GM12878 (cell line): ENCODE data around the gene COL20A1. TPM values are rescaled to one million over a fixed set of nuclear protein-coding genes. Genes with fewer than 3 reads are reported as not detected.
A peak's percentile ranks its signal among the peaks of the same experiment; 100 is the strongest.

ENCODE experiments used
- ATAC-seq: fragments of 200-7000 bp; cut with Tn5 transposase; 3 replicates; pipeline ENCODE4 v1.9.1; 2020; ENCODE audit warnings: mild to moderate bottlenecking, moderate library complexity
- BruUV-seq: library from RNA; stranded (reverse); fragments of 400-500 nt; replicated peaks from 2 replicates; lab custom pipeline; 2021; lab: Mats Ljungman, UMichigan
- CTCF ChIA-PET: fragments of 300-600 bp; sonication (Branson Sonifier 250); formaldehyde crosslinking; extraction: SDS; loops from one replicate; lab custom pipeline; 2021; ENCODE audit warnings: inconsistent platforms; lab: Yijun Ruan, JAX
- POLR2A ChIA-PET: fragments of 350-600 bp; formaldehyde crosslinking; extraction: SDS; loops from one replicate; lab custom pipeline; 2021; ENCODE audit warnings: inconsistent platforms; lab: Charles Lee
- RAD21 ChIA-PET: fragments of 300-600 bp; sonication (Branson Sonifier 250); formaldehyde crosslinking; loops from one replicate; lab custom pipeline; 2023; ENCODE audit warnings: antibody characterized with exemption; ENCODE audit not compliant: unreplicated experiment; lab: Charles Lee
- SMC1A ChIA-PET: fragments of 300-600 bp; sonication (Branson Sonifier 250); formaldehyde crosslinking; loops from one replicate; lab custom pipeline; 2023; ENCODE audit not compliant: unreplicated experiment, uncharacterized antibody; lab: Charles Lee
- DNase-seq: peaks from one replicate; pipeline ENCODE4 v3.0.0-alpha.2; 2011; ENCODE audit warnings: low read depth, low spot score
- FAIRE-seq: peaks from 3 replicates; lab custom pipeline; 2011; peaks lifted over from hg19 to GRCh38; lab: Jason Lieb, UNC
- H2AFZ ChIP-seq: 2 replicates; pipeline ENCODE4 v1.6.0; 2011; ENCODE audit warnings: low read depth, low read length, control low read depth; ENCODE audit not compliant: control insufficient read depth
- H3K27ac ChIP-seq: 2 replicates; pipeline ENCODE4 v1.5.1; 2011; ENCODE audit warnings: control low read depth; ENCODE audit not compliant: control insufficient read depth, insufficient read depth
- H3K27me3 ChIP-seq, 2 experiments: replicated peaks in 1 of 2; 2 replicates each; pipeline versions ENCODE4 v1.6.0 to v1.6.1; 2011; ENCODE audit warnings: low read length in 1 of 2; ENCODE audit not compliant: control insufficient read depth in 2 of 2, insufficient read depth in 2 of 2
- H3K36me3 ChIP-seq, 2 experiments: 2 replicates each; pipeline ENCODE4 v1.5.1; 2011; ENCODE audit warnings: low read length in 1 of 2; ENCODE audit not compliant: control insufficient read depth in 2 of 2, insufficient read depth in 2 of 2
- H3K4me1 ChIP-seq: 2 replicates; pipeline ENCODE4 v1.6.1; 2011; ENCODE audit warnings: mild to moderate bottlenecking, low read length, moderate library complexity, mixed read lengths; ENCODE audit not compliant: control insufficient read depth, insufficient read depth
- H3K4me2 ChIP-seq: 2 replicates; pipeline ENCODE4 v1.6.0; 2011; ENCODE audit warnings: control low read depth; ENCODE audit not compliant: control insufficient read depth, insufficient read depth
- H3K4me3 ChIP-seq: fragments of 200-600 bp; sonication (generic); 2 replicates; pipeline ENCODE4 v1.5.1; 2016
- H3K79me2 ChIP-seq: 2 replicates; pipeline ENCODE4 v1.6.0; 2011; ENCODE audit warnings: low read length; ENCODE audit not compliant: control insufficient read depth, insufficient read depth
- H3K9ac ChIP-seq: 2 replicates; pipeline ENCODE4 v1.8.0; 2011; ENCODE audit warnings: low read length, control low read depth, mixed read lengths; ENCODE audit not compliant: control insufficient read depth, insufficient read depth
- H3K9me3 ChIP-seq: replicated peaks from 3 replicates; pipeline ENCODE4 v1.5.1; 2011; ENCODE audit warnings: mild to moderate bottlenecking, low read length; ENCODE audit not compliant: control insufficient read depth, insufficient read depth
- H4K20me1 ChIP-seq: 2 replicates; pipeline ENCODE4 v1.6.0; 2011; ENCODE audit not compliant: control insufficient read depth, insufficient read depth
- BCL3 ChIP-seq: IDR thresholded peaks from 2 replicates; pipeline ENCODE4 v1.6.1; 2011; ENCODE audit warnings: borderline replicate concordance, low read depth, mild to moderate bottlenecking, moderate library complexity, low read length; ENCODE audit not compliant: insufficient read depth, poor library complexity, severe bottlenecking
- PBX3 ChIP-seq: IDR thresholded peaks from 2 replicates; pipeline ENCODE4 v1.6.1; 2011; ENCODE audit warnings: mild to moderate bottlenecking, low read depth, low read length, moderate library complexity; ENCODE audit not compliant: insufficient replicate concordance
- SMAD5 ChIP-seq: IDR thresholded peaks from 2 replicates; pipeline ENCODE4 v1.6.1; 2016; ENCODE audit warnings: antibody characterized with exemption, low read depth
- TCF3 ChIP-seq: IDR thresholded peaks from 2 replicates; pipeline ENCODE4 v1.6.1; 2012; ENCODE audit warnings: low read depth, mild to moderate bottlenecking, low read length, borderline replicate concordance; ENCODE audit not compliant: insufficient read depth
- TCF7 ChIP-seq: IDR thresholded peaks from 2 replicates; pipeline ENCODE4 v1.6.1; 2014; ENCODE audit warnings: antibody characterized with exemption, borderline replicate concordance
- WGBS: methylation state at CpG from one replicate; pipeline ENCODE4 v1.1.6; 2016; ENCODE audit warnings: low lambda C conversion rate; ENCODE audit not compliant: insufficient replicate concordance, insufficient coverage; ENCODE audit errors: missing lambda C conversion rate; 5-methylcytosine and 5-hydroxymethylcytosine counted together
- in situ Hi-C: fragments of 300-500 bp; cut with MboI; formaldehyde crosslinking; loops from 9 replicates; pipeline ENCODE4 v1.14.3; 2018; ENCODE audit warnings: mixed read lengths
- intact Hi-C: fragments of 100-400 bp; cut with micrococcal nuclease; formaldehyde crosslinking; loops from one replicate; pipeline ENCODE4 v1.14.2; 2022; ENCODE audit not compliant: unreplicated experiment
- polyA plus RNA-seq, 11 experiments: library from polyadenylated mRNA; depleted of rRNA in 4 of 11; unstranded in 6 of 11; stranded (reverse) in 5 of 11; fragments of >200 nt; fragmentation: Nextera tagmentation in 4 of 11; fragmentation: Illumina TruSeq in 1 of 11; extraction: Ambion mirVana in 4 of 11; extraction: Trizol in 1 of 11; gene quantifications; 1 replicate in 1 of 11; 2 replicates in 10 of 11; pipeline versions ENCODE4 v1.2.1 to v1.2.3, GENCODE V29; 2011 to 2016; ENCODE audit warnings: inconsistent platforms in 2 of 11, missing spikeins in 2 of 11, low read depth in 1 of 11
- total RNA-seq, 4 experiments: library from RNA; depleted of rRNA in 3 of 4; stranded (reverse); fragments of >200 nt in 3 of 4; fragmentation: Illumina TruSeq in 1 of 4; extraction: Trizol in 1 of 4; gene quantifications; 2 replicates each; pipeline versions ENCODE4 v1.2.1 to v1.2.3, GENCODE V29; 2013 to 2021

Gene COL20A1
- total and polyA plus RNA-seq, 10 of the 15 experiments (the other 5 are each of a cell fraction or from before 2014, with no cell fraction given) = not detected

DNA sequence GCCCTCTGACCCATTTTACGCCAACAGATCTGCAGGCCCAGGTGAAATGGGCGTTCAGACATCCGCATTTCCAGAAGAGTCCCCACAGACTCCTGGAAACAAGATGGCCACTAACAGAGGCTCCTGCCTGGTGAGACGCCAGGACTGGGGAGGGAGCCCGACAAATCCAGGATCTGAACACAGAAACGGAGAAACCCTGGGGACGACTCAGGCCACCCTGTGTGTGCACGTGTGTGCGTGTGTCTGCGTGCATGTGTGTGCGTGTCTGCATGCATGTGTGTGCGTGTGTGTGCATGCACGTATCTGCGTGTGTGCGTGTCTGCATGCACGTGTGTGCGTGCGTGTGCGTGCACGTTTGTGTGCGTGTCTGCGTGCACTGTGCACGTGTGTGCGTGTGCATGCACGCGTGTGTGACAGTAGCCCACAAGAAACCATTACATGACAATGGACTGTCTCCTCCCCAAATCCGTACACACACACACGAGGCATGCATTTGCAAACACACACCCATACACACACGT lies 43.3 kb downstream of the COL20A1 start:
- CTCF ChIA-PET = no interaction called here
- TF ChIP-seq PBX3 = peak; percentile 16
- peak; percentile 82; the same call in 1 of the 2 replicates for TF ChIP-seq TCF3
- TF ChIP-seq TCF7 = no peak
- TF ChIP-seq SMAD5 = no peak
- peak; percentile 97 for TF ChIP-seq BCL3
- TF ChIP-seq, all 136 proteins: peak for 3
- DNase-seq (no peak), ATAC-seq (no peak), FAIRE-seq (no peak)
- POLR2A ChIA-PET = no interaction called here
- in situ Hi-C loops = no loop called here
- Histone ChIP-seq H3K4me1 (no peaks in the 10 kb centered on the region), H3K4me2 (no peak overlapping the region), H2AFZ (no peak overlapping the region), H3K4me3 (no peak overlapping the region), H3K9me3 (peaks cover 2% of the 10 kb centered on the region; the same call in 2 of the 3 replicates), H3K79me2 (no peaks in the 10 kb centered on the region), H3K27me3 (no peaks in the 10 kb centered on the region), H3K27ac (no peak overlapping the region), H3K9ac (no peak overlapping the region), H4K20me1 (no peaks in the 10 kb centered on the region), H3K36me3 (no peaks in the 10 kb centered on the region)
- RAD21 ChIA-PET = no interaction called here
- BruUV-seq = no TSS peak
- SMC1A ChIA-PET = no interaction called here
- intact Hi-C loops = no loop called here
- 77% methylated on average over 27 of the region's 29 CpGs for WGBS
